NCI-H187 treated with DMSO at 0.1 percent for 48 hours (cell line): Measurements from ENCODE around the gene RPL27A.

ENCODE experiments used
- DNase-seq: peaks from one replicate; lab custom pipeline; 2025; lab: John Stamatoyannopoulos, UW

The RPL27A gene

GRCh38 chr11:8699903-8700302 lies 17.3 kb downstream of the RPL27A start:
- DNase-seq: no peak

- DNase-seq: no peak
These were observed 19.5 kb downstream of the RPL27A start for GRCh38 chr11:8701891-8702597.

- DNase-seq: no peak
These were observed 20.0 kb downstream of the RPL27A start for GRCh38 chr11:8702598-8702915.

- DNase-seq: no peak
These were observed 21.5 kb downstream of the RPL27A start for GRCh38 chr11:8704136-8704535.

GRCh38 chr11:8705146-8705545 lies 22.6 kb downstream of the RPL27A start:
- DNase-seq: no peak

- no peak for DNase-seq
These were observed 24.3 kb downstream of the RPL27A start for GRCh38 chr11:8706673-8707432.

- no peak for DNase-seq
These were observed 25.1 kb downstream of the RPL27A start for GRCh38 chr11:8707541-8708191.

GRCh38 chr11:8709002-8709672 lies 26.5 kb downstream of the RPL27A start:
- no peak for DNase-seq

GRCh38 chr11:8709777-8710176 lies 27.2 kb downstream of the RPL27A start:
- DNase-seq: no peak

- DNase-seq: no peak
These were observed 29.4 kb downstream of the RPL27A start for GRCh38 chr11:8711895-8712442.

GRCh38 chr11:8712506-8712905 lies 29.9 kb downstream of the RPL27A start:
- no peak for DNase-seq

- DNase-seq: no peak
These were observed 31.3 kb downstream of the RPL27A start for GRCh38 chr11:8713760-8714454.

GRCh38 chr11:8714622-8715225 lies 32.1 kb downstream of the RPL27A start:
- DNase-seq: no peak

GRCh38 chr11:8715501-8715900 lies 32.9 kb downstream of the RPL27A start:
- DNase-seq: no peak

- no peak for DNase-seq
These were observed 34.9 kb downstream of the RPL27A start for GRCh38 chr11:8717544-8717875.

GRCh38 chr11:8717876-8718753 lies 35.5 kb downstream of the RPL27A start:
- no peak for DNase-seq

- DNase-seq: no peak
These were observed 36.6 kb downstream of the RPL27A start for GRCh38 chr11:8719211-8719649.

- DNase-seq: no peak
These were observed 37.1 kb downstream of the RPL27A start for GRCh38 chr11:8719721-8720120.

GRCh38 chr11:8720352-8720751 lies 37.8 kb downstream of the RPL27A start:
- DNase-seq: no peak

- no peak for DNase-seq
These were observed 38.4 kb downstream of the RPL27A start for GRCh38 chr11:8720868-8721608.
